HCT116 (cell line): ENCODE measurements around the gene EYA3. TPM values are rescaled to one million over a fixed set of nuclear protein-coding genes. Genes with fewer than 3 reads are reported as not detected.
"Not testable (repeated sequence)": the region's sequence is repeated elsewhere in the genome, so short reads cannot be mapped to it uniquely, and the experiment has no call there.

ENCODE experiments used
- ATAC-seq: fragments of 200-7000 bp; cut with Tn5 transposase; 2 replicates; pipeline ENCODE4 v1.9.1; 2020; ENCODE audit warnings: mild to moderate bottlenecking, moderate library complexity
- BruUV-seq: library from RNA; stranded (reverse); fragments of 400-500 nt; replicated peaks from 2 replicates; lab custom pipeline; 2021; lab: Mats Ljungman, UMichigan
- CTCF ChIA-PET: fragments of 300-600 bp; sonication (Branson Sonifier 250); formaldehyde crosslinking; loops from one replicate; lab custom pipeline; 2021; ENCODE audit warnings: antibody characterized with exemption; lab: Charles Lee
- POLR2A ChIA-PET: fragments of 300-600, 350-600 bp; sonication (Branson Sonifier 250); formaldehyde crosslinking; loops from one replicate; lab custom pipeline; 2021; ENCODE audit warnings: antibody characterized with exemption; lab: Charles Lee
- RAD21 ChIA-PET, 2 experiments: fragments of 300-600 bp; sonication (Branson Sonifier 250); formaldehyde crosslinking; loops; one replicate each; lab custom pipeline; 2023; ENCODE audit warnings: low total read pairs in 2 of 2; ENCODE audit not compliant: uncharacterized antibody in 2 of 2, unreplicated experiment in 2 of 2, low non-redundant PET in 1 of 2; lab: Charles Lee
- DNase-seq: peaks from one replicate; pipeline ENCODE4 v3.0.0-alpha.2; 2010; ENCODE audit warnings: low read depth, low spot score
- H2AFZ ChIP-seq: fragments of 200-600 bp; shearing (Covaris generic), sonication (generic); 2 replicates; pipeline ENCODE4 v1.6.1; 2017; ENCODE audit warnings: low read depth, mixed run types, mixed read lengths, antibody characterized with exemption, low read length; ENCODE audit not compliant: poor library complexity, severe bottlenecking
- H3K27ac ChIP-seq: 2 replicates; pipeline ENCODE4 v1.5.1; 2012; ENCODE audit warnings: low read depth, low read length
- H3K27me3 ChIP-seq: fragments of 200-600 bp; sonication (generic); 2 replicates; pipeline ENCODE4 v1.6.1; 2016; ENCODE audit warnings: mixed run types, low read length, mixed read lengths; ENCODE audit not compliant: insufficient read depth
- H3K36me3 ChIP-seq, 2 experiments: fragments of 200-500 bp in 1 of 2; fragments of 200-600 bp in 1 of 2; sonication (Bioruptor generic) in 1 of 2; sonication (generic) in 1 of 2; 2 replicates each; pipeline versions ENCODE4 v1.5.1 to v1.6.1; 2014 to 2016; ENCODE audit warnings: low read length in 2 of 2, inconsistent platforms in 1 of 2, mixed read lengths in 1 of 2, mixed run types in 1 of 2; ENCODE audit not compliant: insufficient read depth in 2 of 2, control insufficient read depth in 1 of 2
- H3K4me1 ChIP-seq, 2 experiments: fragments of 200-600 bp in 1 of 2; sonication (generic) in 1 of 2; 2 replicates each; pipeline versions ENCODE4 v1.5.1 to v1.6.1; 2012 to 2017; ENCODE audit warnings: low read length in 2 of 2, inconsistent platforms in 1 of 2, mild to moderate bottlenecking in 1 of 2, mixed read lengths in 1 of 2, mixed run types in 1 of 2, moderate library complexity in 1 of 2; ENCODE audit not compliant: insufficient read depth in 2 of 2, control insufficient read depth in 1 of 2
- H3K4me2 ChIP-seq: fragments of 200-600 bp; sonication (generic); 2 replicates; pipeline ENCODE4 v1.6.1; 2017; ENCODE audit warnings: mixed run types, low read length, mixed read lengths
- H3K4me3 ChIP-seq, 2 experiments: fragments of 200-600 bp in 1 of 2; sonication (generic) in 1 of 2; replicated peaks in 1 of 2; 2 replicates each; pipeline ENCODE4 v1.5.1; 2011 to 2016; ENCODE audit warnings: low read length in 2 of 2, control low read depth in 1 of 2, low read depth in 1 of 2, mild to moderate bottlenecking in 1 of 2, mixed read lengths in 1 of 2, mixed run types in 1 of 2
- H3K79me2 ChIP-seq: fragments of 200-600 bp; sonication (generic); 2 replicates; pipeline ENCODE4 v1.6.1; 2017; ENCODE audit warnings: mild to moderate bottlenecking, mixed run types, low read length, moderate library complexity, mixed read lengths; ENCODE audit not compliant: insufficient read depth
- H3K9ac ChIP-seq: fragments of 200-600 bp; sonication (generic); 2 replicates; pipeline ENCODE4 v1.6.1; 2016; ENCODE audit warnings: low read length, mixed read lengths
- H3K9me2 ChIP-seq: fragments of 200-600 bp; sonication (generic), shearing (Covaris generic); 2 replicates; pipeline ENCODE4 v1.6.1; 2017; ENCODE audit warnings: mixed run types, mild to moderate bottlenecking, moderate library complexity; ENCODE audit not compliant: insufficient read depth
- H3K9me3 ChIP-seq, 2 experiments: fragments of 200-500 bp in 1 of 2; fragments of 200-600 bp in 1 of 2; sonication (Bioruptor generic) in 1 of 2; sonication (generic) in 1 of 2; 2 replicates each; pipeline ENCODE4 v1.6.1; 2014 to 2017; ENCODE audit warnings: low read length in 2 of 2, mixed read lengths in 2 of 2, inconsistent platforms in 1 of 2, low read depth in 1 of 2, mild to moderate bottlenecking in 1 of 2, mixed run types in 1 of 2, moderate library complexity in 1 of 2; ENCODE audit not compliant: control insufficient read depth in 1 of 2, insufficient read depth in 1 of 2
- H4K20me1 ChIP-seq: fragments of 200-600 bp; sonication (generic), shearing (Covaris generic); 2 replicates; pipeline ENCODE4 v1.6.1; 2017; ENCODE audit warnings: mixed run types, mild to moderate bottlenecking, moderate library complexity; ENCODE audit not compliant: insufficient read depth
- CBX3 ChIP-seq: IDR thresholded peaks from 2 replicates; pipeline ENCODE4 v1.6.1; 2012; ENCODE audit warnings: low read depth
- CEBPB ChIP-seq: IDR thresholded peaks from 2 replicates; pipeline ENCODE4 v1.6.1; 2012; ENCODE audit warnings: low read depth
- EGR1 ChIP-seq: IDR thresholded peaks from 2 replicates; pipeline ENCODE4 v1.6.1; 2012; ENCODE audit warnings: low read depth
- EZH2 ChIP-seq: fragments of 200-600 bp; sonication (generic); IDR thresholded peaks from 2 replicates; pipeline ENCODE4 v1.6.1; 2017; ENCODE audit warnings: antibody characterized with exemption, mixed run types
- FOSL1 ChIP-seq: IDR thresholded peaks from 2 replicates; pipeline ENCODE4 v1.6.1; 2012; ENCODE audit warnings: low read depth
- RAD21 ChIP-seq: IDR thresholded peaks from 2 replicates; pipeline ENCODE4 v1.6.1; 2012; ENCODE audit warnings: low read depth, mild to moderate bottlenecking
- REST ChIP-seq: IDR thresholded peaks from 2 replicates; pipeline ENCODE4 v1.6.1; 2012; ENCODE audit warnings: low read depth
- SRF ChIP-seq: IDR thresholded peaks from 2 replicates; pipeline ENCODE4 v1.6.1; 2012; ENCODE audit warnings: low read depth
- TCF7L2 ChIP-seq: IDR thresholded peaks from 2 replicates; pipeline ENCODE4 v1.7.0; 2011; ENCODE audit warnings: borderline replicate concordance, inconsistent platforms; ENCODE audit not compliant: insufficient read depth, insufficient read length; ENCODE audit errors: extremely low read depth
- ZNF274 ChIP-seq: fragments of 200-500 bp; sonication (Bioruptor generic); IDR thresholded peaks from 2 replicates; pipeline ENCODE4 v1.6.1; 2014; ENCODE audit warnings: mild to moderate bottlenecking, low read depth, low read length, inconsistent platforms
- intact Hi-C: fragments of 100-400 bp; cut with micrococcal nuclease; formaldehyde crosslinking; loops from 2 replicates; pipeline ENCODE4 v1.10.0; 2022
- total RNA-seq: library from RNA; stranded (reverse); gene quantifications from one replicate; pipeline ENCODE4 v1.2.1, GENCODE V29; 2021; ENCODE audit not compliant: unreplicated experiment

EYA3 gene
- total RNA-seq, 1 experiment from 2014 or later: 25.9 TPM

DNA sequence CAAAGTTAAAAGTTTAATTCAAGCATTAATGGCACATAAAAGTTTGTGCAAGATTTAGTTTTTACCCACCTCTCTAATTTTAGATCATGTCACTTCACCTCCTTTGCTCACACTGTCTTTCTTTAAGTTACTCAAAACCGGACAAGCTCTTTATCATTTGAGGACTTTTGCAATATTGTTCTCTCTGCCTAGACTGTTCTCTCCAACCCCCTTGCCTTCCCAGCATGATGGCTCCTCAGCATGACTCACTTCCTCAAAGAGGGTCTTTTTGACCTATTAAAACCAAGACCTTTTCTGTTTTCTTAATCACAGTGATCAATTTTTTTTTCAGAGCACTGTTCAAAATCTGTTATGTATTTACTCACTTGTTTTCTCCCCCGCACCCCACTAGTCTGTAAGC is 67.3 kb downstream of the EYA3 start (continued):
- TF ChIP-seq TCF7L2 (no peak), CEBPB (no peak), SRF (no peak), EGR1 (no peak), EZH2 (no peak), FOSL1 (no peak)

- peaks cover 16 to 18% of the 10 kb centered on the region in 2 experiments; a peak in 2 of 4 replicates for H3K36me3 ChIP-seq
- no peak for ATAC-seq
- TF ChIP-seq ZNF274 (no peak), RAD21 (no peak), CBX3 (no peak), REST (no peak), FOSL1 (no peak)
These were observed 77.4 kb downstream of the EYA3 start for GRCh38 chr1:28010969-28011368.

DNA sequence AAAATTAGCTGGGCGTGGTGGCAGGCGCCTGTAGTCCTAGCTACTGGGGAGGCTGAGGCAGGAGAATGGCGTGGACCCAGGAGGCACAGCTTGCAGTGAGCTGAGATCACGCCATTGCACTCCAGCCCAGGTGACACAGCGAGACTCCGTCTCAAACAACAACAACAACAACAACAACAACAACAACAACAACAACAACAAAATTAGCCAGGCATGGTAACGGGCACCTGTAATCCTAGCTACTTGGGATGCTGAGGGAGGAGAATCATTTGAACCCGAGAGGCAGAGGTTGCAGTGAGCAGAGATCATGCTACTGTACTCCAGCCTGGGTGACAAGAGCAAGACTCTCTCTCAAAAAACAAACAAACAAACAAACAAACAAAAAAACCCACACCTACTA is 85.3 kb downstream of the EYA3 start:
- H2AFZ ChIP-seq, H3K4me1 ChIP-seq, H4K20me1 ChIP-seq, H3K9me3 ChIP-seq, H3K27ac ChIP-seq, BruUV-seq, H3K4me2 ChIP-seq, intact Hi-C loops, H3K9me2 ChIP-seq, H3K79me2 ChIP-seq, DNase-seq, H3K9ac ChIP-seq, ATAC-seq, H3K27me3 ChIP-seq, H3K4me3 ChIP-seq, RAD21 ChIA-PET, CTCF ChIA-PET: not testable (repeated sequence)
- H3K36me3 ChIP-seq: peaks cover 7 to 15% of the 10 kb centered on the region in 2 experiments
- POLR2A ChIA-PET: interaction anchor here (1.3 kb wide), 1 partner anchor 30 kb away, joined by 3 read pairs; no protein-coding TSS in a partner anchor

More at GRCh38 chr1:28010969-28011368, 77.4 kb downstream of the EYA3 start:
- no peak overlapping the region for H3K4me3 ChIP-seq
- H3K79me2 ChIP-seq: no peaks in the 10 kb centered on the region
- no peaks in the 10 kb centered on the region for H4K20me1 ChIP-seq
- no peak overlapping the region for H2AFZ ChIP-seq
- intact Hi-C loops: no loop called here
- ChIA-PET POLR2A (no interaction called here), RAD21 (no interaction called here), CTCF (no interaction called here)
- no peak for DNase-seq
- BruUV-seq: no TSS peak
- H3K4me2 ChIP-seq: no peak overlapping the region
- H3K4me1 ChIP-seq: no peaks in the 10 kb centered on the region
- no peaks in the 10 kb centered on the region for H3K9me2 ChIP-seq
- H3K27me3 ChIP-seq: no peaks in the 10 kb centered on the region
- H3K9me3 ChIP-seq: no peaks in the 10 kb centered on the region
- H3K27ac ChIP-seq: no peak overlapping the region
- no peak overlapping the region for H3K9ac ChIP-seq
